SKM-1 (cell line): ENCODE results near the gene TMEM80.

Source experiments
- DNase-seq: peaks from one replicate; lab custom pipeline; 2025; ENCODE audit not compliant: unreplicated experiment; lab: John Stamatoyannopoulos, UW

The TMEM80 gene

GRCh38 chr11:742571-743201 lies 47.1 kb downstream of the TMEM80 start:
- no peak for DNase-seq

GRCh38 chr11:745428-745827 lies 49.8 kb downstream of the TMEM80 start:
- DNase-seq: no peak

- no peak for DNase-seq
These were observed 50.9 kb downstream of the TMEM80 start for GRCh38 chr11:746289-747157.

- peak; percentile 86 for DNase-seq
These were observed 51.8 kb downstream of the TMEM80 start, which contains the start of gene TALDO1 for GRCh38 chr11:747158-748006. TALDO1 (plus strand) TSS chr11:747464; CDS start chr11:747482, 18 bp downstream.

GRCh38 chr11:748007-748359 lies 52.4 kb downstream of the TMEM80 start:
- DNase-seq: no peak

- DNase-seq: no peak
These were observed 54.1 kb downstream of the TMEM80 start for GRCh38 chr11:749731-750130.
